ENCODE results near the gene RPAP3. TPM values are rescaled to one million over a fixed set of nuclear protein-coding genes. Genes with fewer than 3 reads are reported as not detected.

The RPAP3 gene
- total and polyA plus RNA-seq, 2 of the 4 experiments (the other 2 are of a cell fraction), result 10.6 to 13.4 TPM

GRCh38 chr12:47734725-47735480, 29.1 kb upstream of the RPAP3 start (continued):
- TF ChIP-seq RFX5 (IDR thresholded peaks at IDR 0.05; ENCODE audit: low read depth, low read length), result no peak

- ChIA-PET POLR2A (ENCODE audit: unreplicated experiment) (no interaction called here), CTCF (no interaction called here)
- in situ Hi-C loops (cut with MboI; ENCODE audit: low sequenced_read_pairs), result no loop called here
- H3K9me3 ChIP-seq (ENCODE audit: control insufficient read depth, insufficient read depth, low read length), result no peaks in the 10 kb centered on the region
- H3K79me1 ChIP-seq (ENCODE audit: low read depth in 1 of 2, low read length in 2 of 2), result no peaks in the 10 kb centered on the region
- DNase-seq (no peak), ATAC-seq (ENCODE audit: low read depth) (no peak)
- BruUV-seq (replicated peaks), result no TSS peak
- intact Hi-C loops (cut with micrococcal nuclease), result no loop called here
- no peak overlapping the region for H3K56ac ChIP-seq (ENCODE audit: extremely low read depth, insufficient read depth, low read length)
- no peak overlapping the region for H3K4me2 ChIP-seq (ENCODE audit: low read depth, low read length)
- H3K14ac ChIP-seq (replicated peaks; ENCODE audit: low read depth, low read length), result no peak overlapping the region
- no peak overlapping the region for H3K27ac ChIP-seq (ENCODE audit: insufficient read depth, low read length)
- no peak overlapping the region for H2BK120ac ChIP-seq (ENCODE audit: low read depth, low read length)
- H3K36me3 ChIP-seq (ENCODE audit: control insufficient read depth, insufficient read depth, low read length), result no peaks in the 10 kb centered on the region
- no peak overlapping the region for H2BK15ac ChIP-seq (ENCODE audit: low read depth, low read length)
- no peak overlapping the region for H2AFZ ChIP-seq (replicated peaks; ENCODE audit: low read length, poor library complexity)
- H4K20me1 ChIP-seq (ENCODE audit: insufficient read depth, low read length), result no peaks in the 10 kb centered on the region
- H2AK9ac ChIP-seq (replicated peaks; ENCODE audit: low read depth, low read length, poor library complexity), result no peak overlapping the region
- no peak overlapping the region for H2BK5ac ChIP-seq (ENCODE audit: low read depth, low read length, poor library complexity, severe bottlenecking)
- H3K9me1 ChIP-seq (ENCODE audit: insufficient read depth, low read length), result peaks cover 15% of the 10 kb centered on the region
- no peak overlapping the region for H4K91ac ChIP-seq (ENCODE audit: insufficient read depth, low read depth, low read length)
- peaks cover 27% of the 10 kb centered on the region for H3K4me1 ChIP-seq (ENCODE audit: control insufficient read depth, insufficient read depth, low read length)
- H3K27me3 ChIP-seq (ENCODE audit: control insufficient read depth, insufficient read depth, low read length), result no peaks in the 10 kb centered on the region
- dilution Hi-C loops (cut with HindIII; ENCODE audit: low sequenced_read_pairs, unreplicated experiment), result no loop called here
- no peak overlapping the region for H3K23ac ChIP-seq (ENCODE audit: low read depth, low read length)
- H3K9ac ChIP-seq (ENCODE audit: low read depth, low read length), result no peak overlapping the region
- no peak overlapping the region for H3K18ac ChIP-seq (ENCODE audit: low read depth, low read length)
- H3K4ac ChIP-seq (ENCODE audit: low read depth, low read length), result no peak overlapping the region
- H4K8ac ChIP-seq (ENCODE audit: low read depth in 2 of 2, low read length in 2 of 2), result no peak overlapping the region
- H4K5ac ChIP-seq (ENCODE audit: low read depth, low read length), result no peak overlapping the region
- H3K4me3 ChIP-seq (ENCODE audit: insufficient read depth, low read depth, low read length), result no peak overlapping the region
- no peak overlapping the region for H2AK5ac ChIP-seq (ENCODE audit: low read depth, low read length)
- H2BK20ac ChIP-seq (ENCODE audit: low read depth, low read length), result no peak overlapping the region
- WGBS, 2 experiments (ENCODE audit: extremely low coverage in 2 of 2, insufficient read length in 1 of 2), result 80% methylated on average over 1 of the region's 4 CpGs; no CpG with 5 or more reads in 1 of the 2 experiments
- no peak for TF ChIP-seq MAFK (IDR thresholded peaks at IDR 0.05; ENCODE audit: low read depth, low read length)
- TF ChIP-seq CTCF (conservative IDR thresholded peaks at IDR 0.05; ENCODE audit: low read depth, low read length), result no peak
- TF ChIP-seq FOS (IDR thresholded peaks at IDR 0.05; ENCODE audit: low read depth, low read length), result no peak
- TF ChIP-seq SMC3 (IDR thresholded peaks at IDR 0.05; ENCODE audit: low read depth, low read length), result no peak
- no peak for TF ChIP-seq MXI1 (IDR thresholded peaks at IDR 0.05; ENCODE audit: borderline replicate concordance, low read depth, low read length)
- no peak for TF ChIP-seq ELK1 (IDR thresholded peaks at IDR 0.05; ENCODE audit: borderline replicate concordance, low read depth, low read length)
- no peak for TF ChIP-seq CHD1 (IDR thresholded peaks at IDR 0.05; ENCODE audit: low read depth, low read length)
- TF ChIP-seq MAZ (IDR thresholded peaks at IDR 0.05; ENCODE audit: borderline replicate concordance, low read depth, low read length), result no peak
- TF ChIP-seq USF2 (IDR thresholded peaks at IDR 0.05; ENCODE audit: low read depth, low read length), result no peak
- no peak for TF ChIP-seq BHLHE40 (IDR thresholded peaks at IDR 0.05; ENCODE audit: low read depth, low read length)
- TF ChIP-seq NFE2L2 (IDR thresholded peaks at IDR 0.05; ENCODE audit: low read depth, low read length), result no peak
- no peak for TF ChIP-seq POLR2A (IDR thresholded peaks at IDR 0.05; ENCODE audit: low read depth, low read length)
- no peak for TF ChIP-seq RCOR1 (IDR thresholded peaks at IDR 0.05; ENCODE audit: insufficient replicate concordance, low read length)
These were observed 27.3 kb upstream of the RPAP3 start for GRCh38 chr12:47733142-47733541.
